CD4-positive, alpha-beta T cell treated with Interleukin-12 subunit alpha and Interleukin-12 subunit beta, for 1 hour (primary cell): ENCODE results near the gene ZCCHC10.
A peak's percentile ranks its signal among the peaks of the same experiment; 100 is the strongest.
"Not testable (repeated sequence)": the region's sequence is repeated elsewhere in the genome, so short reads cannot be mapped to it uniquely, and the experiment has no call there.

Experiments used
- DNase-seq: peaks from one replicate; pipeline ENCODE4 v3.0.0-alpha.2; 2020

Gene ZCCHC10

DNA sequence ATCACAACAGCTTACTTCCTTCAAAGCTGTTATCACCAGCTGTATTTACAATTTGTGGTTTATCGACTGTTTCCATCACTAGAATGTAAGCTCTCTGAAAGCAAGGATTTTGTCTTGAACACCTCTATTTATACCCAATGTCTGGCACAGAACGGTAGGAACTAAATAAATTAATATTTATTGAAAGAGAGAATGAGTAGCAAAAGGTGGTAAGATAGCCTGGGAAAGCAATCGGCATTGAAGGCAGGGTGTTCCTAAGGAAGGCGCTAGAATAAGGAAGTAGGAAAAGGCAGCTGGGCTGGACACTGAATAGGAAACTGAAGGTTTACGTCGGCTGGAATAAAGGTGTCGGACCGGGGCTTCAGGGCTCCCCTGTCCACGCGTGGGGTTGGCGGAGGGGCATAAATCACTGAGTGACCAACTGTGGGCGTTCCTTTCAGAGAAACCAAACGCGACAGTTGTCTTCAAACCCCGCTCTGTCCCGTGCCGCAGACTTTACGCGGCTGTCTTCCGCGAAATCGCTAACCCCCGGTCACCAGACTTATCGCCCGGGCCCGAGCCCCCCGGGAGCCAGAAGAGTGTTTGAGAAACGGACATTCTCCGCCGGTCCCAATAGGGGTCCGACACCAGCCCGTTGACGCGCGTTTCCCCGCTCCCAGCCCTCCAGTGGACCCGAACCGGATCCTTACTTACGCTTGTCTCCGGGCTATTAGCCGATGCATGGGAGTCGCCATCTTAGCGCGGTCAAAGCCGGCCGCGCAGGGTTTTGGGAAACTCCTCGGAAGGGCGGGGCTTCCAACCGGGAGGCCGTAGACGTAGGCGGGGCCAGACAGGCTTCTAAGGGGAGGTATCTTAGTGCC lies at the start of gene ZCCHC10:
Gene ZCCHC10 (minus strand): TSS at position 746 of the 860 bp plus-strand sequence. CDS start 12 bp downstream, at position 734.
- DNase-seq = peak; percentile 93

GRCh38 chr5:133075572-133076536 lies 49.5 kb upstream of the ZCCHC10 start:
- no peak for DNase-seq

GRCh38 chr5:133072021-133072420 lies 45.7 kb upstream of the ZCCHC10 start:
- DNase-seq = no peak

DNA sequence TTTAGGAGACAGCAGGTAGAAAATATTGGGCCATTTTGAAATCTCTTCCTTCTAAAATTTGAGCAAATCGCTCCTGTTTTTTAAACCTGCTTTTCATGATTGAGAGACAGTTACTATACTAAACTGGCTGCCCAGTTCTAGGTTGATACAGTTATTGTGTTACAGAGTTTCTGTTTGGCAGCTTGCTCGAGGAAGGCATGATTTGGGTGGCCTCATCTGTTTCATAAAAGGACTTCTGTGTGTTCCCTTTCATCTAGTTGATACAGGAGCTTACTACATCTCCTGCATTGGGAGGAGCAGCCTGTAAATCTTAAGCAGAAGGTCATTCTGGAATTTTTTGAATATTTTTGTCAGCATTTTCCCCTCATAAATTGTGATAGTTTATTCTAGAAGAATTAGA lies 39.7 kb upstream of the ZCCHC10 start:
- no peak for DNase-seq

- DNase-seq = no peak
These were observed 39.1 kb upstream of the ZCCHC10 start for GRCh38 chr5:133065471-133065870.

DNA sequence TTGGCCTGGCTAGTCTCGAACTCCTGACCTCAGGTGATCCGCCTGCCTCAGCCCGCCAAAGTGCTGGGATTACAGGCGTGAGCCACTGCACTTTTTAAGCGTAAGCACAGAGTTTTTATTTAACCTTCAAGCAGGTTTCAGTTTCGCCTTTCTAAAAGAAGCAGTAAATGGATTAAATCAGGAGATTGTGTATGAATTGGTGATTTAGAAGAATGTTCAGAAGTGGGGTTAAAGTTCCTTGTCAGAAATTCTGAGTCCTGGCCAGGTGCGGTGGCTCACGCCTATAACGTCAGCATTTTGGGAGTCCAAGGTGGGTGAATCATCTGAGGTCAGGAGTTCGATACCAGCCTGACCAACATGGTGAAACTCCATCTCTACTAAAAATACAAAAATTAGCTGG lies 37.6 kb upstream of the ZCCHC10 start:
- no peak for DNase-seq

DNA sequence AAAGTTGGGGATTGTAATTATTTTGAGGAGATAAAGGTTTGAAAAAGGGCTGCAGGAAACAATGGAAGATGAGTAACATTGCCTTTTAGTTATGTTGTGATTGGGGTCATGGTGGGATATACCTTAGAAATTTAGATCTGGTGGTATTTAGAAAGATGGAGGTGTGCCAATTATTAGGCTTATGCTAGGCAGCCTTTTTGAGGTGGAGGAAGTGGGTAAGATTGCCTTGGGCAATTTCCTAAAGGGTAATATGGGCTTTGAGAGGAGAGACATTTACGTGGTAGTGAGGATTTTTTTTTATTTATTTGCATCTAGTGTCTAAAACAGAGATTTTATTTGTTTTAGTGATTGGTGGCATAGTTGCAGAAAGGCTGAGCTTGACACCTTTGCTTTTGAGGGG lies 35.9 kb upstream of the ZCCHC10 start:
- DNase-seq = no peak

DNA sequence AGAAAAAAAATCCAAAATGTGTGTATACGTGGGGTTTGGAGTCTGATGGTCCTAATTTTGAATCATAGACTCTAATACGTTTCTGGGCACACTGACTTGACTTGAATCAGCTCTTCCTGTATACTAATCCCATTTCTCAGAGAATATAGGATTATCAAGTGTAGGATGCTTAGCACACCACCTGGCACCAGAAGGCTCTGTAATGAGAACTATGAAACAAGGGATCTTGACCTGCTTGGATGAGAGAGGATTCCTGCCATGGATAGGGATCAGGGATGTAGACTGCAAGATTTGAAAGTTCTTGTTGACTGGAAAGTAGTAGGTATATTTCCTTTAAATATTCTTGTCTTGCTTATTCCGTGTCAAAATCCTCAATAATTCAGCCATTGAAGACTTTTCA lies 33.3 kb upstream of the ZCCHC10 start:
- no peak for DNase-seq

DNA sequence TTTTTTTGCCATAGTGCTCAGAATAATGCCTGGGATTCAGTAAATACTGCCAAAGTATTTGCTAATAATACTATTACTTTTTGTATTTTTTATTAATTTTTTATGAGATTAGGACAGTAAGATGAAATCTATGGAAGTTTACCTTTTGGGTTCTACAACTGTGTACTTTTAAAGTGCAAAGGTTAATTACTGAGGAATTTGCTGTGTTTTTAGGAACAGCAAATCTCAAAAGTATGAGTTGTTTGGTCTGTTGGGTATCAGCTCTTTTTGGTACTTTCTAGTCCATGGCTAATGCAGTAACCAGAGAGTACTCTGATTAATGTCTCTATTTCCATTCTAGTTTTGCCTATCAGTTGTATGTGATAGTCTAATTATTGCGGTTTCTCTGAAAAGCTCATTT lies 30.5 kb upstream of the ZCCHC10 start:
- no peak for DNase-seq

GRCh38 chr5:133054697-133055471 lies 28.5 kb upstream of the ZCCHC10 start:
- DNase-seq = no peak

DNA sequence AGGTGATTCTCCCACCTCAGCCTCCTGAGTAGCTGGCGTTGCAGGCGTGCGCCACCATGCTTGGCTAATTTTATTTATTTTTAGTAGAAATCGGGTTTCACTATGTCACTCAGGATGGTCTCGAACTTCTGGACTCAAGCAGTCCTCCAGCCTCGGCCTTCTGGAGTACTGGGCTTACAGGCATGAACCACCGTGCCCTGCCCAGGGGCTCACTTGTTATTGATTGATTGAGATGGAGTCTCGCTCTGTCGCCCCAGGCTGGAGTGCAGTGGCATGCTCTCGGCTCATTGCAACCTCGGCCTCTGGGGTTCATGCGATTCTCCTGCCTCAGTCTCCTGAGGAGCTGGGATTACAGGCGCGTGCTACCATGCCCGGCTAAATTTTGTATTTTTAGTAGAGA lies 27.1 kb upstream of the ZCCHC10 start:
- no peak for DNase-seq

DNA sequence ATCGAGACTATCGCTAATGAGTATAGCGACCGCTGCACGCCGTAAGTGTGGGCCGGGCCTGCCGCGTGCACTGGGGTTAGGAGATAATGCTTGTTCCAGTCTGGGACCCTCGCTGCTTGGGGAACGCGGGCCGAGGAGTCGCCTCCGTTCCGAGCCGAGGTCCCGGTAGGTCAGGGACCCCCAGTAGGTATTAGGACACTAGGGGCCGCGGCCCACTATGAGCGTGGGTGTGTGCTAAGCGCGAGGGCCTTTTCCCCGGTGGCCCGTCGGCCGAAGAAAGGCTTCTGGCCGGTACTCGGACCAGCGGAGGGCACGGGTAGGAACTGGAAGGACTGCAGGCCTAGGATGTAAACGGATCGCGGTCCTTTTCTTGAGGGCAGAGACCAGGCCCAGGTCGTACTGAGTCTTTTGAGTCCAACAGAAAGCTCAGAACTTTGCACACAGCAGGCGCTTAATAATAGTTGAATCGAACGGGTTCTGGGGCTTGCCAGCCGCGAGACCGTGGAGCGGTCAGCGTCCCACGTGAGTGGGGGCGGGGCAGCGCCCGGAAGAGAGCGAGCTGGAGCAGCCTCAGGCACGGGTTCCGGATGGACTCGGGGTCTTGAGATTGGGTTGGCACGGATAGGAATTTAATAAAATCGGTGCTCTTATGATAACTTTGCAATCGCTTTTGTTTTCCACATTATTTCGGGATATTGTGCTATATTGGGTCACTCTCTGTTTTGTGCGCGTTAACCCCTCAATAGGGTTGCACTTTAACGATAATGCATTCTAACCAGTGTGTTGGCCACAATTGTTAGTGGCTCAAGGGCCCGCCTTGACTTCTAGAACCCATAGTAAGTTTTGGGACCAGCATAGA lies 26.2 kb upstream of the ZCCHC10 start:
- DNase-seq = peak; percentile 61

DNA sequence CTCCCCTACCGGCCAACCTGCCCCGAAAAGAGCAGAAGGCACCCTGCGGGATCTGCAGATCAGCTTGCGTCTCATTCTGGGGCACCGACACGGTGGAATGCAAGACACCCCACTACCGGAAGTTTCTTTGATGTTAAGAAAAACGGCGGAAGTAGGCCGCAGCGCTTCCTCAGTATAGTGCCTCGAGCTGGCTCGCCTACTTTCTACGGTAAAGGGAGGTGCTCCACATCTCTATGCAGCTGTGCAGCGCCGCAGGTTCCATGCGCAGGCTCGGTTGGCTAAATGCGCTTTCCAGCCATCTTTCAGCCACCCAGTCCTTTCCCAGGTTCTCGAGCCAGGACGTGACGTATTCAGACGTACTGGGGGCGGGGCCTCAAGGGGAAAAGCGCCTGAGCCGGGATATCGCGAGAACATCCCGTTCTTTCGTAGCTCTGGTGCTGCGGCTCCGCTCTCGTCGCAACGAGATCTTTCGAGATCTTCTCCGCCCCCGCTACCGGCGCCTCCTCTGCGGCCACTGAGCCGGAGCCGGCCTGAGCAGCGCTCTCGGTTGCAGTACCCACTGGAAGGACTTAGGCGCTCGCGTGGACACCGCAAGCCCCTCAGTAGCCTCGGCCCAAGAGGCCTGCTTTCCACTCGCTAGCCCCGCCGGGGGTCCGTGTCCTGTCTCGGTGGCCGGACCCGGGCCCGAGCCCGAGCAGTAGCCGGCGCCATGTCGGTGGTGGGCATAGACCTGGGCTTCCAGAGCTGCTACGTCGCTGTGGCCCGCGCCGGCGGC lies 25.4 kb upstream of the ZCCHC10 start, which contains the start of gene HSPA4:
Gene HSPA4 (plus strand): TSS at position 472 of the 775 bp plus-strand sequence. CDS start 238 bp downstream, at position 710.
- DNase-seq = peak; percentile 98

DNA sequence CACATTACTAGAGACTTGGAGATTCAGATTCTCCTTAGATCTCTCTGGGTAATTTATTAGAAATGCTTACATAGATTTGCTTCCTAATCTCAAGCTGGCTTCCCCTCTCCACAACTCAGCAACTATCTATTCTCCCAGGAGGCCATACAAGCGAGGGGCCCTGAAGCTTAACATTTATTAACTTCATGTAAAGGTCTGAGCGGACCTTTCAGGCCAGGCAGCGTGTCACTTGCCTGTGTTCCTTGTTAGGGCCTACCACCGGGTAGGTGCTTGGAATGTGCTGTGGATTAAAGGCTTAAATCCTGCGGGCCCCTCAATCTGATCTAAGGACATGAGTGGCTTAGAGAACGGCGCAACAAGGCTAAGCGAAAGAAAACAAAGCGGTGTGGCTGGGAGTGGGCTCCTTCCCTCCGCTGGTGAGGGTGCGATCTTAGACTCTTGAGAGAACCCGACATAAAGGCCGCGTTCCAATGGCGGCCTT lies 24.8 kb upstream of the ZCCHC10 start:
- no peak for DNase-seq

GRCh38 chr5:133050521-133050920 lies 24.2 kb upstream of the ZCCHC10 start:
- DNase-seq = no peak

DNA sequence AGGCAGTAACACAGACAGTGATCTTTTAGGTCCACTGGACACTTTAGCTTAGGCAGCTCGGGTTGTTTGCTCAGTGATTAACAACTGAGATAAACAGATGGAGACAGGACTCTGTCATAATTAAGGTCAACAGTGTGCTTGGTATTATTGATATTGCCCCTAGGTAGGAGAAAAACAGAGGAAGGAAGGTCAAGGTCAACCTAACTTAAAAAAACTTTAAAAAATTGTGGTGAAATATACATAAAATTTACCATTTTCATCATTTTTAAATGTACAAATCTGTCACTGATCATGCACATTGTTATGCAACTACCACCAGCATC lies 23.3 kb upstream of the ZCCHC10 start:
- DNase-seq = no peak

DNA sequence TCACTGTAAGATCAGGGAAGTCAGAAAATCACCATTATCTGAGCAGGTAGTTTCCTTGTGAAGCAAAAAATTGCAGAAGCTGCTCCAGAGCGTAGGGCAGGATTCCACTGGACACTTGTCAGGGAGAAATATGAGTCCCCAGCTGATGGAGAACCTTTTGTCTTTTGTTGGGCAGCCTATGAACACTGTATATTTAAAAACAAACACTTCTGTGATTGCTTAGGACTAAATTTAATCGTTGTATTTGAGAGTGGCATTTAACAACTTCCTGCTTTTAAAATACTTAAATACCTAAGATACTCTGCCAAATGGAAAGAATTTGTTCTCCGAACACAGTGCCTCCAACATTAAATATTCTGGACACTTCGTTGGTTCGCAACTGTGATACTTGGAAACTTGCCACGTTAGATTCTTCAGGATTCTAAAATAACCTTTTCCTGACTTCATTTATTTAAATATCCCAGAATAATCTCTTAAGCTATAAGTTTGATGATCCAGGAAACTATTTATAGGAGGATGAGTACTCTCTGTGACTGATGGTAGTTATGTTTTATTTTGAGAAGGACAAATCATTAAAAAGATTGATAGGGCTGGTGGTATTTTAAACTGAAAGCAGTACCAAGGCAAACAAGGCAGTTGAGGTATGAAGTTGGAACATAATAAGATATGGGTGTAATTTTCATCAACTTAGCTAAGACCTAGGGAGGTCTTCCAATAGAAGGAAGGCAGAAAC lies 22.8 kb upstream of the ZCCHC10 start:
- no peak for DNase-seq

DNA sequence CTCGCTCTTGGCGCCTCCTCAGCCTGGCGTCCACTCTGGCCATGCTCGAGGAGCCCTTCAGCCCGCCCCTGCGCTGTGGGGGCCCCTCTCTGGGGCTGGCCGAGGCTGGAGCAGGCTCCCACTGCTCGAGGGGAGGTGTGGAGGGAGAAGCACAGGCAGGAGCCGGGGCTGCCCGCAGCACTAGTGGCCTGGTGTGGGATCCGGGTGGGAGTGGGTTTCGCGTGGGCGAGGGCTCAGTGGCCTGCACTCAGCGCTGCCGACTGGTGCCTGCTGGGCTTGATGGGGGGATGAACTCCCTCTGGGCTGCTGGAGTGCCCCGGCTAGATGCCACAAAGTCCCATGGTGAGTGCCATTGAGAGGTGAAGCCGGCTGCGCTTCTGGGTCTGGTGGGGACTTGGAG lies 21.1 kb upstream of the ZCCHC10 start:
- DNase-seq = no peak

GRCh38 chr5:133046560-133046959 lies 20.2 kb upstream of the ZCCHC10 start:
- not testable (repeated sequence) for DNase-seq

DNA sequence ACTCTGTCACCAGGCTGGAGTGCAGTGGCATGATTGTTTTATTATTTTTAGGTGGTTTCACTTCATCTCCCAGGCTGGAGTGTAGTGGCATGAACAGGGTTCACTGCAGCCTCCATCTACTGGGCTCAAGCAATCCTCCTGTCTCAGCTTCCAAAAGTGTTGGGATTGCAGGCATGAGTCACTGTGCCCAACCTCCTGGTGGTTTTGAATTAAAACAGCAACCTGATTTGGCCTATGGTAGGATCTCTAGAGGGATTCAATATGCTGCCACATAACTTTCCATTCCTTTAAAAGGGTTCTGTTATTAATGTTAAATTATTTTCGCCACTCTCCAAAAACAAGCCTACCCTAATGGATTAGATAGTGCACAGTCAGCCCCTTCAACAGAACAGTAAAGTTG lies 15.6 kb upstream of the ZCCHC10 start:
- DNase-seq = no peak
